HepG2 (cell line): ENCODE results near the gene PRDX5. TPM values are rescaled to one million over a fixed set of nuclear protein-coding genes. Genes with fewer than 3 reads are reported as not detected.

Experiments used
- CREB1 ChIP-seq, 2 experiments: fragments of 450-650 bp in 1 of 2; IDR thresholded peaks; 2 replicates each; pipeline ENCODE4 v1.6.1; 2016 to 2017; ENCODE audit warnings: control low read depth in 1 of 2, mild to moderate bottlenecking in 1 of 2, missing compliant biosample characterization in 1 of 2, missing genetic modification characterization in 1 of 2
- HNRNPLL ChIP-seq: fragments of 200-400 bp; formaldehyde crosslinking; IDR thresholded peaks from 2 replicates; pipeline ENCODE4 v1.6.1; 2017; ENCODE audit warnings: mild to moderate bottlenecking, low read depth, low read length; ENCODE audit not compliant: poor library complexity, severe bottlenecking
- NAIF1 ChIP-seq: sonication (generic); formaldehyde crosslinking; IDR thresholded peaks from 2 replicates; pipeline ENCODE4 v1.5.0; 2020; ENCODE audit warnings: mild to moderate bottlenecking, missing genetic modification reagents, borderline replicate concordance
- SMARCE1 ChIP-seq: fragments of 450-650 bp; IDR thresholded peaks from 2 replicates; pipeline ENCODE4 v1.6.1; 2017; ENCODE audit warnings: borderline replicate concordance
- XRCC5 ChIP-seq: fragments of 200-400 bp; formaldehyde crosslinking; optimal IDR thresholded peaks from 2 replicates; pipeline ENCODE3; 2017; ENCODE audit warnings: mild to moderate bottlenecking, low read length
- ZMYM3 ChIP-seq: sonication (generic); formaldehyde crosslinking; IDR thresholded peaks from 2 replicates; pipeline ENCODE4 v1.5.1; 2020; ENCODE audit warnings: mild to moderate bottlenecking, missing genetic modification reagents
- ZNF407 ChIP-seq: sonication (generic); formaldehyde crosslinking; IDR thresholded peaks from one replicate; pipeline ENCODE4 v1.5.1; 2020; ENCODE audit warnings: mild to moderate bottlenecking, missing genetic modification reagents; ENCODE audit errors: not compliant biosample characterization
- polyA plus RNA-seq, 8 experiments: library from polyadenylated mRNA; depleted of rRNA in 3 of 8; stranded (reverse) in 7 of 8; unstranded in 1 of 8; fragments of >200 nt; fragmentation: Illumina TruSeq in 4 of 8; extraction: Trizol in 4 of 8; gene quantifications; 2 replicates each; pipeline versions ENCODE4 v1.2.1 to v1.2.3, GENCODE V29; 2011 to 2016; ENCODE audit warnings: low read depth in 4 of 8, missing spikeins in 1 of 8, mixed read lengths in 1 of 8; ENCODE audit not compliant: insufficient read depth in 1 of 8
- total RNA-seq, 5 experiments: library from RNA; depleted of rRNA; stranded (reverse); fragments of >200 nt; fragmentation: Illumina TruSeq; extraction: Trizol; gene quantifications; 2 replicates each; pipeline ENCODE4 v1.2.3, GENCODE V29; 2016; ENCODE audit warnings: low read depth in 1 of 5
- TF ChIP-seq, protein P1 (sequence below): sonication (generic); formaldehyde crosslinking; IDR thresholded peaks from 2 replicates; pipeline ENCODE4 v1.8.0; 2023; ENCODE audit warnings: mild to moderate bottlenecking, missing genetic modification reagents
- TF ChIP-seq, protein P2 (sequence below): sonication (generic); formaldehyde crosslinking; IDR thresholded peaks from 2 replicates; pipeline ENCODE4 v1.5.0; 2020; ENCODE audit warnings: mild to moderate bottlenecking, missing genetic modification reagents, borderline replicate concordance

The PRDX5 gene
- total and polyA plus RNA-seq, 2 of the 13 experiments (the other 11 are each of a cell fraction or from before 2014, with no cell fraction given), result 215 to 311 TPM

GRCh38 chr11:64285885-64286800, 31.8 kb upstream of the PRDX5 start (continued):
- TF ChIP-seq, protein P1, sequence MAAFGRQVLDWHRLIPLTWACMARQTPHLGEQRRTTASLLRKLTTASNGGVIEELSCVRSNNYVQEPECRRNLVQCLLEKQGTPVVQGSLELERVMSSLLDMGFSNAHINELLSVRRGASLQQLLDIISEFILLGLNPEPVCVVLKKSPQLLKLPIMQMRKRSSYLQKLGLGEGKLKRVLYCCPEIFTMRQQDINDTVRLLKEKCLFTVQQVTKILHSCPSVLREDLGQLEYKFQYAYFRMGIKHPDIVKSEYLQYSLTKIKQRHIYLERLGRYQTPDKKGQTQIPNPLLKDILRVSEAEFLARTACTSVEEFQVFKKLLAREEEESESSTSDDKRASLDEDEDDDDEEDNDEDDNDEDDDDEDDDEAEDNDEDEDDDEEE, result 0 out of 2 replicates have a peak, but pooled peaks have one; percentile 1
- TF ChIP-seq XRCC5, result peak; percentile 11
- peak; percentile 81 for TF ChIP-seq ZNF407 (CRISPR knock-in tag)
- peak; percentile 97; the same call in 1 of the 2 replicates for TF ChIP-seq NAIF1
- TF ChIP-seq ZMYM3 (CRISPR knock-in tag), result no peak
- TF ChIP-seq HNRNPLL, result peak; percentile 98
- TF ChIP-seq, protein P2, sequence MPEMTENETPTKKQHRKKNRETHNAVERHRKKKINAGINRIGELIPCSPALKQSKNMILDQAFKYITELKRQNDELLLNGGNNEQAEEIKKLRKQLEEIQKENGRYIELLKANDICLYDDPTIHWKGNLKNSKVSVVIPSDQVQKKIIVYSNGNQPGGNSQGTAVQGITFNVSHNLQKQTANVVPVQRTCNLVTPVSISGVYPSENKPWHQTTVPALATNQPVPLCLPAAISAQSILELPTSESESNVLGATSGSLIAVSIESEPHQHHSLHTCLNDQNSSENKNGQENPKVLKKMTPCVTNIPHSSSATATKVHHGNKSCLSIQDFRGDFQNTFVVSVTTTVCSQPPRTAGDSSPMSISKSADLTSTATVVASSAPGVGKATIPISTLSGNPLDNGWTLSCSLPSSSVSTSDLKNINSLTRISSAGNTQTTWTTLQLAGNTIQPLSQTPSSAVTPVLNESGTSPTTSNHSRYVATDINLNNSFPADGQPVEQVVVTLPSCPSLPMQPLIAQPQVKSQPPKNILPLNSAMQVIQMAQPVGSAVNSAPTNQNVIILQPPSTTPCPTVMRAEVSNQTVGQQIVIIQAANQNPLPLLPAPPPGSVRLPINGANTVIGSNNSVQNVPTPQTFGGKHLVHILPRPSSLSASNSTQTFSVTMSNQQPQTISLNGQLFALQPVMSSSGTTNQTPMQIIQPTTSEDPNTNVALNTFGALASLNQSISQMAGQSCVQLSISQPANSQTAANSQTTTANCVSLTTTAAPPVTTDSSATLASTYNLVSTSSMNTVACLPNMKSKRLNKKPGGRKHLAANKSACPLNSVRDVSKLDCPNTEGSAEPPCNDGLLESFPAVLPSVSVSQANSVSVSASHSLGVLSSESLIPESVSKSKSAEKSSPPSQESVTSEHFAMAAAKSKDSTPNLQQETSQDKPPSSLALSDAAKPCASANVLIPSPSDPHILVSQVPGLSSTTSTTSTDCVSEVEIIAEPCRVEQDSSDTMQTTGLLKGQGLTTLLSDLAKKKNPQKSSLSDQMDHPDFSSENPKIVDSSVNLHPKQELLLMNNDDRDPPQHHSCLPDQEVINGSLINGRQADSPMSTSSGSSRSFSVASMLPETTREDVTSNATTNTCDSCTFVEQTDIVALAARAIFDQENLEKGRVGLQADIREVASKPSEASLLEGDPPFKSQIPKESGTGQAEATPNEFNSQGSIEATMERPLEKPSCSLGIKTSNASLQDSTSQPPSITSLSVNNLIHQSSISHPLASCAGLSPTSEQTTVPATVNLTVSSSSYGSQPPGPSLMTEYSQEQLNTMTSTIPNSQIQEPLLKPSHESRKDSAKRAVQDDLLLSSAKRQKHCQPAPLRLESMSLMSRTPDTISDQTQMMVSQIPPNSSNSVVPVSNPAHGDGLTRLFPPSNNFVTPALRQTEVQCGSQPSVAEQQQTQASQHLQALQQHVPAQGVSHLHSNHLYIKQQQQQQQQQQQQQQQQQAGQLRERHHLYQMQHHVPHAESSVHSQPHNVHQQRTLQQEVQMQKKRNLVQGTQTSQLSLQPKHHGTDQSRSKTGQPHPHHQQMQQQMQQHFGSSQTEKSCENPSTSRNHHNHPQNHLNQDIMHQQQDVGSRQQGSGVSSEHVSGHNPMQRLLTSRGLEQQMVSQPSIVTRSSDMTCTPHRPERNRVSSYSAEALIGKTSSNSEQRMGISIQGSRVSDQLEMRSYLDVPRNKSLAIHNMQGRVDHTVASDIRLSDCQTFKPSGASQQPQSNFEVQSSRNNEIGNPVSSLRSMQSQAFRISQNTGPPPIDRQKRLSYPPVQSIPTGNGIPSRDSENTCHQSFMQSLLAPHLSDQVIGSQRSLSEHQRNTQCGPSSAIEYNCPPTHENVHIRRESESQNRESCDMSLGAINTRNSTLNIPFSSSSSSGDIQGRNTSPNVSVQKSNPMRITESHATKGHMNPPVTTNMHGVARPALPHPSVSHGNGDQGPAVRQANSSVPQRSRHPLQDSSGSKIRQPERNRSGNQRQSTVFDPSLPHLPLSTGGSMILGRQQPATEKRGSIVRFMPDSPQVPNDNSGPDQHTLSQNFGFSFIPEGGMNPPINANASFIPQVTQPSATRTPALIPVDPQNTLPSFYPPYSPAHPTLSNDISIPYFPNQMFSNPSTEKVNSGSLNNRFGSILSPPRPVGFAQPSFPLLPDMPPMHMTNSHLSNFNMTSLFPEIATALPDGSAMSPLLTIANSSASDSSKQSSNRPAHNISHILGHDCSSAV, result no peak
- TF ChIP-seq CREB1 (IDR thresholded peaks at IDR 0.05), result no peak
- TF ChIP-seq CREB1 (CRISPR knock-in tag; IDR thresholded peaks at IDR 0.05), result no peak
- no peak for TF ChIP-seq SMARCE1
